Measurements from ENCODE around the gene MTMR6. TPM values are rescaled to one million over a fixed set of nuclear protein-coding genes. Genes with fewer than 3 reads are reported as not detected.

Gene MTMR6
- total RNA-seq, 1 experiment from 2014 or later, result 10.8 TPM

GRCh38 chr13:25247360-25247759 lies 39.9 kb downstream of the MTMR6 start:
- intact Hi-C loops (cut with micrococcal nuclease; ENCODE audit: unreplicated experiment), result no loop called here
- H3K9me2 ChIP-seq (ENCODE audit: insufficient read depth), result no peaks in the 10 kb centered on the region
- no peak overlapping the region for H3K4me2 ChIP-seq
- H3F3A ChIP-seq (ENCODE audit: insufficient read depth, low read depth), result no peaks in the 10 kb centered on the region
- H3K79me2 ChIP-seq (ENCODE audit: low read depth), result no peaks in the 10 kb centered on the region
- ChIA-PET CTCF (no interaction called here), POLR2A (ENCODE audit: unreplicated experiment) (no interaction called here)
- H3K4me3 ChIP-seq, result no peak overlapping the region
- no TSS peak for BruUV-seq (replicated peaks)
- H3K27me3 ChIP-seq (ENCODE audit: insufficient read depth, low read depth), result no peaks in the 10 kb centered on the region
- H3K36me3 ChIP-seq (ENCODE audit: low read depth), result no peaks in the 10 kb centered on the region; the same call in 1 of the 2 replicates
- TF ChIP-seq, protein P1, sequence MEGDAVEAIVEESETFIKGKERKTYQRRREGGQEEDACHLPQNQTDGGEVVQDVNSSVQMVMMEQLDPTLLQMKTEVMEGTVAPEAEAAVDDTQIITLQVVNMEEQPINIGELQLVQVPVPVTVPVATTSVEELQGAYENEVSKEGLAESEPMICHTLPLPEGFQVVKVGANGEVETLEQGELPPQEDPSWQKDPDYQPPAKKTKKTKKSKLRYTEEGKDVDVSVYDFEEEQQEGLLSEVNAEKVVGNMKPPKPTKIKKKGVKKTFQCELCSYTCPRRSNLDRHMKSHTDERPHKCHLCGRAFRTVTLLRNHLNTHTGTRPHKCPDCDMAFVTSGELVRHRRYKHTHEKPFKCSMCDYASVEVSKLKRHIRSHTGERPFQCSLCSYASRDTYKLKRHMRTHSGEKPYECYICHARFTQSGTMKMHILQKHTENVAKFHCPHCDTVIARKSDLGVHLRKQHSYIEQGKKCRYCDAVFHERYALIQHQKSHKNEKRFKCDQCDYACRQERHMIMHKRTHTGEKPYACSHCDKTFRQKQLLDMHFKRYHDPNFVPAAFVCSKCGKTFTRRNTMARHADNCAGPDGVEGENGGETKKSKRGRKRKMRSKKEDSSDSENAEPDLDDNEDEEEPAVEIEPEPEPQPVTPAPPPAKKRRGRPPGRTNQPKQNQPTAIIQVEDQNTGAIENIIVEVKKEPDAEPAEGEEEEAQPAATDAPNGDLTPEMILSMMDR (conservative IDR thresholded peaks at IDR 0.05), result no peak
- no peak for TF ChIP-seq EZH2 (IDR thresholded peaks at IDR 0.05; ENCODE audit: low read depth)
- H3K4me1 ChIP-seq (replicated peaks; ENCODE audit: insufficient read depth), result no peaks in the 10 kb centered on the region
- no peaks in the 10 kb centered on the region for H4K20me1 ChIP-seq (ENCODE audit: insufficient read depth)
- H3K27ac ChIP-seq, result no peak overlapping the region
- DNase-seq, result no peak
- no peak overlapping the region for H2AFZ ChIP-seq
- H3K9me3 ChIP-seq (ENCODE audit: insufficient read depth, low read depth), result no peaks in the 10 kb centered on the region

DNA sequence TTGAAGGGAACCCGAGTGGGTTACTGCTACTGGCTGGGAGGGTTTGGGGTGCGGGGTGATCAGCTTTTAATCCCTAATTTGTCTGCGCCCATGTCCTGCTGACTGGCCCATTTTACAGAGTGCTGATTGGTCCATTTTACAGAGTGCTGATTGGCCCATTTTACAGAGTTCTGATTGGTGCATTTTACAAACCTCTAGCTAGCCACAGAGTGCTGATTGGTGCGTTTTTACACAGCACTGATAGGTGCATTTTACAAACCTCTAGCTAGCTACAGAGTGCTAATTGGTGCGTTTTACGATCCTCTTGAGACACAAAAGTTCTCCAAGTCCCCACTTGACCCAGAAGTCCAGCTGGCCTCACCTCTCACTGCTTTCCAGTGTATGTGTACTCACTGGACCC lies 43.2 kb downstream of the MTMR6 start:
- ChIA-PET POLR2A (ENCODE audit: unreplicated experiment) (no interaction called here), CTCF (no interaction called here)
- H3K9me2 ChIP-seq (ENCODE audit: insufficient read depth), result no peaks in the 10 kb centered on the region

GRCh38 chr13:25242956-25243355 lies 44.3 kb downstream of the MTMR6 start:
- no peak overlapping the region for H3K4me3 ChIP-seq
- H3K36me3 ChIP-seq (ENCODE audit: low read depth), result no peaks in the 10 kb centered on the region
- H3F3A ChIP-seq (ENCODE audit: insufficient read depth, low read depth), result no peaks in the 10 kb centered on the region
- no TSS peak for BruUV-seq (replicated peaks)
- H3K9me3 ChIP-seq (ENCODE audit: insufficient read depth, low read depth), result no peaks in the 10 kb centered on the region
- intact Hi-C loops (cut with micrococcal nuclease; ENCODE audit: unreplicated experiment), result no loop called here
- ChIA-PET POLR2A (ENCODE audit: unreplicated experiment) (no interaction called here), CTCF (no interaction called here)
- H3K4me2 ChIP-seq, result no peak overlapping the region
- H3K27ac ChIP-seq, result no peak overlapping the region
- TF ChIP-seq, protein P1 (conservative IDR thresholded peaks at IDR 0.05), result no peak
- no peak for TF ChIP-seq EZH2 (IDR thresholded peaks at IDR 0.05; ENCODE audit: low read depth)
- no peaks in the 10 kb centered on the region for H4K20me1 ChIP-seq (ENCODE audit: insufficient read depth)
- no peaks in the 10 kb centered on the region for H3K4me1 ChIP-seq (replicated peaks; ENCODE audit: insufficient read depth)
- DNase-seq, result no peak
- H3K27me3 ChIP-seq (ENCODE audit: insufficient read depth, low read depth), result no peaks in the 10 kb centered on the region
- H3K79me2 ChIP-seq (ENCODE audit: low read depth), result no peaks in the 10 kb centered on the region
- H3K9me2 ChIP-seq (ENCODE audit: insufficient read depth), result no peaks in the 10 kb centered on the region
- no peak overlapping the region for H2AFZ ChIP-seq

More for the DNA sequence above, 43.2 kb downstream of the MTMR6 start:
- DNase-seq, result no peak
- H3K4me1 ChIP-seq (replicated peaks; ENCODE audit: insufficient read depth), result no peaks in the 10 kb centered on the region
- BruUV-seq (replicated peaks), result no TSS peak
- H3K27ac ChIP-seq, result no peak overlapping the region
- H3K9me3 ChIP-seq (ENCODE audit: insufficient read depth, low read depth), result no peaks in the 10 kb centered on the region
- no peaks in the 10 kb centered on the region for H3F3A ChIP-seq (ENCODE audit: insufficient read depth, low read depth)
- no peak overlapping the region for H3K4me3 ChIP-seq
- intact Hi-C loops (cut with micrococcal nuclease; ENCODE audit: unreplicated experiment), result no loop called here
- no peak overlapping the region for H2AFZ ChIP-seq
- no peaks in the 10 kb centered on the region for H3K27me3 ChIP-seq (ENCODE audit: insufficient read depth, low read depth)
- H3K4me2 ChIP-seq, result no peak overlapping the region
- no peaks in the 10 kb centered on the region for H3K79me2 ChIP-seq (ENCODE audit: low read depth)
- TF ChIP-seq, protein P1 (conservative IDR thresholded peaks at IDR 0.05), result no peak
- no peak for TF ChIP-seq EZH2 (IDR thresholded peaks at IDR 0.05; ENCODE audit: low read depth)
- H4K20me1 ChIP-seq (ENCODE audit: insufficient read depth), result no peaks in the 10 kb centered on the region
- no peaks in the 10 kb centered on the region; the same call in 1 of the 2 replicates for H3K36me3 ChIP-seq (ENCODE audit: low read depth)
